GM10266 (cell line): ENCODE data around the gene RIN3.
"Not testable (repeated sequence)": the region's sequence is repeated elsewhere in the genome, so short reads cannot be mapped to it uniquely, and the experiment has no call there.

Experiments used
- DNase-seq: peaks from one replicate; pipeline ENCODE4 v3.0.0; 2012; ENCODE audit errors: extremely low spot score
- CTCF ChIP-seq: IDR thresholded peaks from 2 replicates; pipeline ENCODE4 v1.5.1; 2012; ENCODE audit warnings: mild to moderate bottlenecking, low read depth; ENCODE audit not compliant: control insufficient read depth, insufficient read depth; ENCODE audit errors: missing control alignments

RIN3 gene

DNA sequence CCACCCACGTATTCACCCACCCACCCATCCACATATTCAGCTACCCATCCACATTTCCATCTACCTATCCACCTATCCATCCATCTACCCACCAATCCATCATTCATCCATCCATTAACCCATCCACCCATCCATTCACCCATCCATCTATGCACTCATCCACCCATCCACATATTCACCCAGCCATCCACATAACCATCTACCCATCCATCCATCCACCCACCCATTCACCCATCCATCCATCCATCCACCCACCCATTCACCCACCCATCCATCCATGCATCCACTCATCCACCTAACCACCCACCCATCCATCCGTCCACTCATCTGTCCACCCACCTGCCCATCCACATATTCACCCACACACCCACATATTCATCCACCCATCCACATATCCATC lies 164.4 kb downstream of the RIN3 start:
- no peak for TF ChIP-seq CTCF
- no peak for DNase-seq

DNA sequence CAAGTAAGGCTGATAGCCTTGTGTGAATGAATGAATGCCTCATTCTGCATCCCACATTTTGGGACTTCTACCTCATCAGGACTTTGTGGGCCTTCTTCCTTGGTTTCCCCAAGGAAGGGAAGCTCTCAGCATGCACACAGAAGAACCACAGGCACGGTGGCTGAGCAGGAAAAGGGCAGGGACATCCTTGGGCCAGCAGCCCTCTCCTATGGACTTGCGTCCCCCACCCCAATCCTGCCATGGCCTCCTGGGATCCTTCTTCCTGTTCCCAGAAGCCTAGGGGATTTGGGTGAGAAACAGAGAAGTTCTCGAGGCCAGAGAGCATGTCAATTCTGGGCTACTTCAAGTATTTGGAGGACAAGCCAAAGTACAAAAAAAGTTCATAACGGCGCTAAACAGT lies 165.2 kb downstream of the RIN3 start:
- no peak for DNase-seq
- TF ChIP-seq CTCF: no peak

GRCh38 chr14:92679246-92679645 lies 165.7 kb downstream of the RIN3 start:
- no peak for TF ChIP-seq CTCF

GRCh38 chr14:92680330-92680729 lies 166.7 kb downstream of the RIN3 start:
- DNase-seq: not testable (repeated sequence)

More at GRCh38 chr14:92679246-92679645, 165.7 kb downstream of the RIN3 start:
- DNase-seq: no peak

DNA sequence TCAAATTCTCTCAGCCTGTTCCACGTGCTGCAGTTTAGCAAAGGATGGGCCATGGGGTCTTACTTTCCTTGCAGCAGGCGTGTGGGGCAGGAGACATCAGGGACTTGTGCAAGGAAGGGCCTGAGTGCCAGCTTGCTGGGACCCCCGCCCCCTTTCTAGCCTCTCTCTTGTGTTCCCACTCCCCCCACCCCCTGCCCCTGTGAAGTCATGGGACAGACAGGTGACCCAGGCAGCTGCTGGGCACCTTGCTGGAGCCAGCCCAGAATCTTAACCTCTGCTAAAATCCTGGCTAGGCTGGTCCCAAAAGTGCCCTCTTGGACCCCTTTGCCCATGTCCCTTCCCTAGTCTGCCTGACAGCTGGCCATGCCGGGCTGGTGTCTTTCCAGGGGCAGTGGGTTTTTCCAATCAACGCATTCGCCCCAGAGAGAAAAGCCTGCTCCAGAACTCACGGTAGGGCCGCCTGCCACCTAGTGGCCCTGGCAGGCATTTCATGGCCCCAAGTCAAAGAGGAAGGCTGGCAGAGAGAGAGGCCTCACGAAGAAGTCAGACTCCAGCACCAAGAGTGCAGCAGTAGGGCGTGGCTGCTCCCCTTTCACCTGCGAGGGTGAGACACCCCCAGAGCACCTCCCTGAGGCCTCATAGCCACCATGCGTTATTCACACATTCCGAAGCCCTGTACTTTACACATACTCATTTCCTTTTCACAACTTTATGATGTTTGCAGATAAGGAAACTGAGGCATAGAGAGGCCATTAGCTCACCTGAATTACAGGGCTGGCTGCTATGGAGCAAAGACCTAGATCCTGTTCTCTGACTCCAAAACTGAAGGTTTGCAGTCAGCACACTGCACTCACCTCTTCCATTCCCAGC lies 167.4 kb downstream of the RIN3 start:
- peak; percentile 76 for DNase-seq
- peak; percentile 86 for TF ChIP-seq CTCF

DNA sequence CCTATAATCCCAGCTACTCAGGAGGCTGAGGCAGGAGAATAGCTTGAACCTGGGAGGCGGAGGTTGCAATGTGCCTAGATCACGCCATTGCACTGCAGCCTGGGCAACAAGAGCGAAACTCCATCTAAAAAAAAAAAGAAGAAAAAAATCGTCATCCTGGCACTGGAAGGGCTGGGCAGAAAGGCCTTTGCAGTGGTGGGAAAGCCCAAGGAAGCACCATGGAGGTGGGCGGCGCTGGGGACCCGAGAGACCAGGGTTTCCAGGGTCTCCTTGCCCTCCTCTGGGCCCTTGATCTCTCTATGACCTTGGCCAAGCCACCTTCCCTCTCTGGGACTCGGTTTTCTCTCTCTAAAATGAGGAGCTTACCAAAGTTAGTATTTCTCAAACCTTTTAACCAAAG lies 169.5 kb downstream of the RIN3 start:
- DNase-seq: no peak
- no peak for TF ChIP-seq CTCF

GRCh38 chr14:92684801-92685560 lies 171.4 kb downstream of the RIN3 start:
- peak; percentile 32 for DNase-seq
- no peak for TF ChIP-seq CTCF
